Type B pancreatic cell (in vitro differentiated cells): ENCODE data around the gene ABTB2. TPM values are rescaled to one million over a fixed set of nuclear protein-coding genes. Genes with fewer than 3 reads are reported as not detected.

Experiments used
- DNase-seq: peaks from one replicate; pipeline ENCODE4 v3.0.0; 2021; ENCODE audit warnings: mixed read lengths; ENCODE audit not compliant: unreplicated experiment; ENCODE audit errors: extremely low spot score
- H3K27ac Mint-ChIP-seq: 2 replicates; pipeline ENCODE4 v1.8.0; 2021; ENCODE audit warnings: mild to moderate bottlenecking, mixed read lengths
- H3K27me3 Mint-ChIP-seq: 2 replicates; pipeline ENCODE4 v1.8.0; 2021; ENCODE audit warnings: mixed read lengths
- H3K36me3 Mint-ChIP-seq: 2 replicates; pipeline ENCODE4 v1.8.0; 2021; ENCODE audit warnings: mixed read lengths
- H3K4me1 Mint-ChIP-seq: one replicate; pipeline ENCODE4 v1.8.0; 2021; ENCODE audit warnings: mixed read lengths; ENCODE audit not compliant: unreplicated experiment
- H3K4me3 Mint-ChIP-seq: 2 replicates; pipeline ENCODE4 v1.8.0; 2021; ENCODE audit warnings: mild to moderate bottlenecking, mixed read lengths
- H3K9me3 Mint-ChIP-seq: 2 replicates; pipeline ENCODE4 v1.8.0; 2021; ENCODE audit warnings: mixed read lengths
- total RNA-seq: library from RNA; stranded (reverse); gene quantifications from 2 replicates; pipeline ENCODE4 v1.2.1, GENCODE V29; 2021; ENCODE audit warnings: low replicate concordance
- TF ChIP-seq, protein P1 (sequence below): fragments of 200-600 bp; sonication (generic); conservative IDR thresholded peaks from 2 replicates; pipeline ENCODE4 v1.5.0; 2021; ENCODE audit warnings: antibody characterized with exemption, mild to moderate bottlenecking

The ABTB2 gene
- total RNA-seq, 1 donor from 2014 or later = 13.5 TPM

DNA sequence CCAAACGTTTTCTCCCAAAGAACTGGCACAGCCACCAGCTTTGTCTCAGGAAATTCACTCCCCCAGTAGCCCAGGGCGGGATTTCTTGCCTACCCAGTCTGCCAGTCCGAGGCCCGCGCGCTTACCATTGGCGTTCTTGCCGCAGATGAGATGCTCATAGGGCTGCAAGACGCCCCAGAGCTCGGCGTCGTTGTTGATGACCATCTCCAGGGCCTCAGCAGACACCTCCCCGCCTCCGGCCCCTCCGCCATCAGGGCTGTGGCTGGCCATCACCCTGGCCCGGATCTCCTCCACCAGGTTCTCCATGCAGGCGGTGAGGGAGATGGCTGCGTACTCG is 1.3 kb downstream of the ABTB2 start:
- H3K4me1 Mint-ChIP-seq = peaks cover 29% of the 10 kb centered on the region
- peak overlapping the region; percentile 87 for H3K4me3 Mint-ChIP-seq
- H3K27ac Mint-ChIP-seq = no peak overlapping the region
- no peak for DNase-seq
- peaks cover 34% of the 10 kb centered on the region for H3K27me3 Mint-ChIP-seq
- TF ChIP-seq, protein P1, sequence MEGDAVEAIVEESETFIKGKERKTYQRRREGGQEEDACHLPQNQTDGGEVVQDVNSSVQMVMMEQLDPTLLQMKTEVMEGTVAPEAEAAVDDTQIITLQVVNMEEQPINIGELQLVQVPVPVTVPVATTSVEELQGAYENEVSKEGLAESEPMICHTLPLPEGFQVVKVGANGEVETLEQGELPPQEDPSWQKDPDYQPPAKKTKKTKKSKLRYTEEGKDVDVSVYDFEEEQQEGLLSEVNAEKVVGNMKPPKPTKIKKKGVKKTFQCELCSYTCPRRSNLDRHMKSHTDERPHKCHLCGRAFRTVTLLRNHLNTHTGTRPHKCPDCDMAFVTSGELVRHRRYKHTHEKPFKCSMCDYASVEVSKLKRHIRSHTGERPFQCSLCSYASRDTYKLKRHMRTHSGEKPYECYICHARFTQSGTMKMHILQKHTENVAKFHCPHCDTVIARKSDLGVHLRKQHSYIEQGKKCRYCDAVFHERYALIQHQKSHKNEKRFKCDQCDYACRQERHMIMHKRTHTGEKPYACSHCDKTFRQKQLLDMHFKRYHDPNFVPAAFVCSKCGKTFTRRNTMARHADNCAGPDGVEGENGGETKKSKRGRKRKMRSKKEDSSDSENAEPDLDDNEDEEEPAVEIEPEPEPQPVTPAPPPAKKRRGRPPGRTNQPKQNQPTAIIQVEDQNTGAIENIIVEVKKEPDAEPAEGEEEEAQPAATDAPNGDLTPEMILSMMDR = no peak
- H3K9me3 Mint-ChIP-seq = no peaks in the 10 kb centered on the region
- H3K36me3 Mint-ChIP-seq = no peaks in the 10 kb centered on the region

DNA sequence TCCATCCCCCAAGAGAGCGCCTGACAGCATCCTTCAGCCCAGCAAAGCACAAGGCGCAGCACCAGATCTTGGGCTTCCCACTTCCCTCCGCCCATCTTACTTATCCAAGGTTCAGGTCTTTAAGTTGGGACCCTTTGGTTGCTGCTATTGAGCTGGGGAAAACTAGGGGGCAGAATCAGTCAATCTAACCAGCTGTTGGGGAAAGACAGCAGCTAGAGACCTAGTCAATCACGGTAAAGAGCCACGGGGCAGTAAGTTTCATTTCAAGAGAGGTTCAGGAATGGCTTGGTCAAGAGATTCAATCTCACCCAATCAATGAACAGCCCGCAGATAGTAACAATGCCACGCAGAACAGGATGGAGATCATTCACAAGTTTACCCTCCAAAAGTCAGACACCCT is 1.7 kb downstream of the ABTB2 start:
- Mint-ChIP-seq H3K27ac (no peak overlapping the region), H3K4me3 (peak overlapping the region; percentile 87), H3K36me3 (peaks cover 3% of the 10 kb centered on the region), H3K9me3 (no peaks in the 10 kb centered on the region), H3K4me1 (peaks cover 29% of the 10 kb centered on the region), H3K27me3 (peaks cover 31% of the 10 kb centered on the region)
- no peak for DNase-seq
- TF ChIP-seq, protein P1 = no peak

DNA sequence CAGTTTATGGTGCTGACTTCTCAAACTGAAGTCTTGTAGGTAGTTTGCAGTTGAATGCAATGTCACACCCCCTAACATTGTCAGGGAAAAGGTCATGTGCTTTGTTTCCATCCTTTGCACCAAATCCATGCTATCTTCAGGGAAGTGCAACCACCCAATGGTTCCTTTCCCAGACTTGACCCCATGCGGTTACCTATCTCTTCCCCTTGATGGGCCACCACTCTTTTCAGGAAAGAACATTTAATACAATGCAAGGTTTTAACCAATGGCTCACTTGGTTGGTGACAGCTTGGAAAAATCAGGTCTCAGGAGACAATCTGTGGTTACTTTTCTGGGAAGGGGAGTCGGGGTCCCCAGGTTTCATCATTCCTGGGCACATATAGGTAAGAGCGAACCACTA is 2.1 kb downstream of the ABTB2 start:
- H3K27me3 Mint-ChIP-seq = peaks cover 29% of the 10 kb centered on the region
- no peak for DNase-seq
- H3K4me3 Mint-ChIP-seq = peak overlapping the region; percentile 87
- H3K27ac Mint-ChIP-seq = no peak overlapping the region
- TF ChIP-seq, protein P1 = no peak
- H3K36me3 Mint-ChIP-seq = peaks cover 3% of the 10 kb centered on the region
- H3K9me3 Mint-ChIP-seq = no peaks in the 10 kb centered on the region
- peaks cover 29% of the 10 kb centered on the region for H3K4me1 Mint-ChIP-seq

DNA sequence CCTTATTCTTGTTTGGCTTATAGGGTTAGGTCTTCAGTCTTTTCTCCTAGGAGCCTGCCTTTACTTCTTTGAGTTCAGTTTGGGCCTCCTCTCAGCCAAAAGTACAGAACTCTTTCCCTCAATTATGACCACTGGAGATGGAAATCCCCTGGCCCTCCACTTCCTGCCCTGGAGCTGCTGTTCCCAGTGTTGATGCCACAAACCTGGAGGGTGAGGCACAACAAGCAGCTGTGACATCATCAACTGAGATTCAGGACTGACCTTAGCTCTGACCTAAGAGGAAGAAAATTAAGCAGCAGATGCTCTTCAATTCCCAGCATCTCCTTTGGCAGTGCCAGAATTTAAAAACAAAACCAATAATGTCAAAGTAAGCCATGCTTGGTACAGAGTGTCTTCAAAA is 3.0 kb downstream of the ABTB2 start:
- H3K9me3 Mint-ChIP-seq = no peaks in the 10 kb centered on the region

DNA sequence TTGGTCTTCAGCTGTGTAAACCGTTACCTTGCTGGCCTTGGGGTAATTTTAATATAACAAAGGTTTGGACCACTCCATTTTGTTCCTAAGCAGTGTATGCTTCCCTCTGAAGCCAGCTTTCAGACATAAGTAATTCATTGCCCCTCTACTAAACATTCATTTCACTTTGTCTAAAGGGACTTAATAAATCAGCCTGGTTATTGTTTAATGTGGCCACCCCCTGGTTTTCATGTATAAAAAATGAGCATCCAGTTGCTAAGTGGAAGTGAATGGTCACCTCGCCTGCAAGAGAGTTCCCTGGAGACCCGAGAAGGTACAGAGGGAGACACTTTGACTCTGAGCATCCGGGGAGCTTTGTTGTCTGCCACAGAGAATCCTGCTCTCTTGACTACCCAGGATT is 3.9 kb downstream of the ABTB2 start:
- Mint-ChIP-seq H3K27me3 (peaks cover 22% of the 10 kb centered on the region), H3K4me1 (peaks cover 29% of the 10 kb centered on the region), H3K27ac (no peak overlapping the region), H3K36me3 (peaks cover 3% of the 10 kb centered on the region), H3K4me3 (peak overlapping the region; percentile 75), H3K9me3 (no peaks in the 10 kb centered on the region)
- TF ChIP-seq, protein P1 = no peak
- no peak for DNase-seq

More for the DNA sequence above, 3.0 kb downstream of the ABTB2 start:
- peaks cover 26% of the 10 kb centered on the region for H3K27me3 Mint-ChIP-seq
- no peak for DNase-seq
- TF ChIP-seq, protein P1 = no peak
- no peak overlapping the region for H3K27ac Mint-ChIP-seq
- peaks cover 29% of the 10 kb centered on the region for H3K4me1 Mint-ChIP-seq
- peaks cover 3% of the 10 kb centered on the region for H3K36me3 Mint-ChIP-seq
- H3K4me3 Mint-ChIP-seq = peak overlapping the region; percentile 87
